Measurements from ENCODE around the gene PTPRN2. TPM values are rescaled to one million over a fixed set of nuclear protein-coding genes. Genes with fewer than 3 reads are reported as not detected.

PTPRN2 gene
- total and polyA plus RNA-seq, 9 of the 15 experiments (the other 6 are each of a cell fraction or from before 2014, with no cell fraction given): not detected

DNA sequence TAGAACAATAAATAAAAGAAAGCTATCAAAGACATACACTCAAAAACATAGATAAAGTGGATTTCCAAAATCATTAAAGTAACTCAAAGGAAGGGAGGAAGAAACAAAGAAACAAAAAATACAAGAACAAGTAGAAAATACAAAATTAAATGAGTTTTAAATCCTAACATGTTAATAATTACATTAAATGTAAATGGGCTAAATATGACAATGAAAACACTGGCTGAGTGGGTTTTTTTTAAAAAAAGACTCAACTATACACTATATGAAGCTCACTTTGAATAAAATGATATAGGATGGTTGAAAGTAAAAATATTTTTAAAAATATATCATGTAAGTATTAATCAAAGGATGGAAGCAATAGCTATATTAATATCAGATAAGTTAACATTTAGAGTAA, 371.4 kb downstream of the PTPRN2 start:
- intact Hi-C loops (cut with micrococcal nuclease) (no loop called here), in situ Hi-C loops (cut with MboI) (no loop called here)
- Histone ChIP-seq H3K79me2 (ENCODE audit: control insufficient read depth, insufficient read depth, low read length) (no peaks in the 10 kb centered on the region), H3K36me3 (ENCODE audit: control insufficient read depth, insufficient read depth, low read length) (no peaks in the 10 kb centered on the region), H3K9me3 (replicated peaks; ENCODE audit: control insufficient read depth, insufficient read depth, low read depth, low read length) (no peaks in the 10 kb centered on the region), H2AFZ (ENCODE audit: low read depth, low read length) (no peak overlapping the region), H3K4me3 (no peak overlapping the region), H3K27ac (ENCODE audit: extremely low read depth, low read depth, low read length) (no peak overlapping the region), H3K4me2 (ENCODE audit: insufficient read depth, low read length) (no peak overlapping the region), H3K9ac (ENCODE audit: insufficient read depth in 1 of 2, low read depth in 2 of 2, low read length in 2 of 2) (no peak overlapping the region), H3K4me1 (replicated peaks in 1 of 2; ENCODE audit: control insufficient read depth in 2 of 2, insufficient read depth in 2 of 2, low read length in 2 of 2) (no peaks in the 10 kb centered on the region), H3K27me3 (ENCODE audit: control insufficient read depth in 2 of 2, insufficient read depth in 2 of 2, low read length in 2 of 2) (no peaks in the 10 kb centered on the region), H4K20me1 (replicated peaks; ENCODE audit: control insufficient read depth, insufficient read depth, low read length) (no peaks in the 10 kb centered on the region), H3K9me1 (ENCODE audit: control insufficient read depth, insufficient read depth, low read length) (no peaks in the 10 kb centered on the region)
- no peak for DNase-seq (ENCODE audit: extremely low read depth in 1 of 4, low spot score in 3 of 4)
- ChIA-PET CTCF (ENCODE audit: low intra/inter-chr PET ratio) (no interaction called here), POLR2A (no interaction called here)
- ATAC-seq: no peak
- FAIRE-seq: no peak
- BruUV-seq (replicated peaks): no TSS peak
- TF ChIP-seq NFE2L1 (tag; IDR thresholded peaks at IDR 0.05; ENCODE audit: borderline replicate concordance, low read depth) (no peak), ZNF507 (tag; conservative IDR thresholded peaks at IDR 0.05) (peak; percentile 99), ZNF354B (CRISPR knock-in tag; IDR thresholded peaks at IDR 0.05) (peak; percentile 82), GATA2 (CRISPR knock-in tag; IDR thresholded peaks at IDR 0.05) (no peak), ZNF316 (IDR thresholded peaks at IDR 0.05) (no peak), RBM25 (IDR thresholded peaks at IDR 0.05; ENCODE audit: low read depth, low read length, severe bottlenecking) (peak; percentile 24), SIN3B (IDR thresholded peaks at IDR 0.05; ENCODE audit: low read depth) (no peak)
- TF ChIP-seq, protein P1, sequence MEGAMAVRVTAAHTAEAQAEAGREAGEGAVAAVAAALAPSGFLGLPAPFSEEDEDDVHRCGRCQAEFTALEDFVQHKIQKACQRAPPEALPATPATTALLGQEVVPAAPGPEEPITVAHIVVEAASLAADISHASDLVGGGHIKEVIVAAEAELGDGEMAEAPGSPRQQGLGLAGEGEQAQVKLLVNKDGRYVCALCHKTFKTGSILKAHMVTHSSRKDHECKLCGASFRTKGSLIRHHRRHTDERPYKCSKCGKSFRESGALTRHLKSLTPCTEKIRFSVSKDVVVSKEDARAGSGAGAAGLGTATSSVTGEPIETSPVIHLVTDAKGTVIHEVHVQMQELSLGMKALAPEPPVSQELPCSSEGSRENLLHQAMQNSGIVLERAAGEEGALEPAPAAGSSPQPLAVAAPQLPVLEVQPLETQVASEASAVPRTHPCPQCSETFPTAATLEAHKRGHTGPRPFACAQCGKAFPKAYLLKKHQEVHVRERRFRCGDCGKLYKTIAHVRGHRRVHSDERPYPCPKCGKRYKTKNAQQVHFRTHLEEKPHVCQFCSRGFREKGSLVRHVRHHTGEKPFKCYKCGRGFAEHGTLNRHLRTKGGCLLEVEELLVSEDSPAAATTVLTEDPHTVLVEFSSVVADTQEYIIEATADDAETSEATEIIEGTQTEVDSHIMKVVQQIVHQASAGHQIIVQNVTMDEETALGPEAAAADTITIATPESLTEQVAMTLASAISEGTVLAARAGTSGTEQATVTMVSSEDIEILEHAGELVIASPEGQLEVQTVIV (CRISPR knock-in tag; IDR thresholded peaks at IDR 0.05; ENCODE audit: borderline replicate concordance): no peak
